BJ (cell line): ENCODE results near the gene FBXO38. TPM values are rescaled to one million over a fixed set of nuclear protein-coding genes. Genes with fewer than 3 reads are reported as not detected.

ENCODE experiments used
- CTCF ChIA-PET: fragments of 350-600 bp; formaldehyde crosslinking; extraction: SDS; loops from one replicate; lab custom pipeline; 2021; ENCODE audit warnings: antibody characterized with exemption, inconsistent platforms; lab: Yijun Ruan, JAX
- POLR2A ChIA-PET: fragments of 300-600 bp; sonication (Branson Sonifier 250); formaldehyde crosslinking; extraction: SDS; loops from one replicate; lab custom pipeline; 2021; ENCODE audit warnings: antibody characterized with exemption; lab: Charles Lee
- DNase-seq: peaks from one replicate; pipeline ENCODE4 v3.0.0-alpha.2; 2011; ENCODE audit warnings: low read depth
- H3K27me3 ChIP-seq: 2 replicates; pipeline ENCODE4 v1.6.0; 2011; ENCODE audit warnings: low read length; ENCODE audit not compliant: control insufficient read depth, insufficient read depth
- H3K36me3 ChIP-seq: 2 replicates; pipeline ENCODE4 v1.5.1; 2011; ENCODE audit warnings: low read length; ENCODE audit not compliant: control insufficient read depth, insufficient read depth
- H3K4me3 ChIP-seq: 2 replicates; pipeline ENCODE4 v1.5.1; 2011; ENCODE audit warnings: low read depth, mild to moderate bottlenecking, control low read depth, low read length
- polyA plus RNA-seq: library from polyadenylated mRNA; depleted of rRNA; stranded (reverse); fragments of >200 nt; gene quantifications from 2 replicates; pipeline ENCODE4 v1.2.3, GENCODE V29; 2011; rRNA removed
- small RNA-seq: library from RNA; depleted of rRNA; stranded (forward); fragments of <200 nt; gene quantifications from one replicate; pipeline ENCODE3, GENCODE V24; 2012; ENCODE audit warnings: low replicate concordance, low read depth; ENCODE audit not compliant: insufficient read length
- TF ChIP-seq, protein P1 (sequence below): IDR thresholded peaks from 2 replicates; pipeline ENCODE4 v1.5.1; 2011; ENCODE audit warnings: low read depth, mild to moderate bottlenecking, control low read depth, inconsistent platforms, low read length, moderate library complexity; ENCODE audit not compliant: insufficient read depth

The FBXO38 gene
- polyA plus RNA-seq, 1 experiment, result 19.3 TPM

DNA sequence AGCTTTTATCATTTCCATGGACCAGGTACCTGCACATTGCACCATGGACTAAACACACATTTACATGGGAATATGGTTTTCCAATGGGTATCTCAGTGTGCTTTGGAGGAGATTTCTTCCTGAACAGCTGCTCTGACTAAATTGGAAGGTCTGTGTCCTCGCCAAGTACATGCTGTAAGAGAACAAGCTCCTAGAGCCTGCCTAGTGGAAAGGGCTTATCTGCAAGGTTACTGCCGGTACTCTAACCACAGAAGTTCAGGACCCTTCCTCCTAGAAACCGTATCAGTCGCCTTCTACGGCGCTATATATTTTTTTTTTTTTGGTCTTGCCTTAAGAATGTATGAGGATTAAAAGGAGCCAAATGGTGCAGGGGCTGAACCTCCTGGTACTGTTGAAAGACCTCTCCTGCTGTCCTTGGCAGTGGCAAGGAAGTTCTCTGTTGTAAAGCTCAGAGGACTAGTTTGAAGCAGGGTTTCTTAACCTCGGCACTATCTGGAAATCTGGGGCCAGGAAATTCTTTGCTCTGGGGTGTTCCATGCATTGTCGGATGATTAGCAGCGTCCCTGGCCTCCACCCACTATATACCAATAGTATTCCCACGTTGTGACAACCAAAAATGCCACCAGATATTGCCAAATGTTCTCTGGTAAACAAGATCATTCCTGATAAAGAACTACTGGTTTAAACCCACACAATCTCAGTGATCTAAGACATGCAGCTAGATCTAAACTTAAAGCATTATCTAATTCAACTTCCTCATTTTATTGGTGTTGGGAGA is 107.4 kb downstream of the FBXO38 start:
- no peak for DNase-seq
- ChIA-PET POLR2A (no interaction called here), CTCF (interaction anchor here (1.2 kb wide), 1 partner anchor 8 kb away, joined by 6 read pairs; no protein-coding TSS in a partner anchor)
- TF ChIP-seq, protein P1, sequence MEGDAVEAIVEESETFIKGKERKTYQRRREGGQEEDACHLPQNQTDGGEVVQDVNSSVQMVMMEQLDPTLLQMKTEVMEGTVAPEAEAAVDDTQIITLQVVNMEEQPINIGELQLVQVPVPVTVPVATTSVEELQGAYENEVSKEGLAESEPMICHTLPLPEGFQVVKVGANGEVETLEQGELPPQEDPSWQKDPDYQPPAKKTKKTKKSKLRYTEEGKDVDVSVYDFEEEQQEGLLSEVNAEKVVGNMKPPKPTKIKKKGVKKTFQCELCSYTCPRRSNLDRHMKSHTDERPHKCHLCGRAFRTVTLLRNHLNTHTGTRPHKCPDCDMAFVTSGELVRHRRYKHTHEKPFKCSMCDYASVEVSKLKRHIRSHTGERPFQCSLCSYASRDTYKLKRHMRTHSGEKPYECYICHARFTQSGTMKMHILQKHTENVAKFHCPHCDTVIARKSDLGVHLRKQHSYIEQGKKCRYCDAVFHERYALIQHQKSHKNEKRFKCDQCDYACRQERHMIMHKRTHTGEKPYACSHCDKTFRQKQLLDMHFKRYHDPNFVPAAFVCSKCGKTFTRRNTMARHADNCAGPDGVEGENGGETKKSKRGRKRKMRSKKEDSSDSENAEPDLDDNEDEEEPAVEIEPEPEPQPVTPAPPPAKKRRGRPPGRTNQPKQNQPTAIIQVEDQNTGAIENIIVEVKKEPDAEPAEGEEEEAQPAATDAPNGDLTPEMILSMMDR, result no peak
- no peaks in the 10 kb centered on the region for H3K36me3 ChIP-seq
- no peak overlapping the region for H3K4me3 ChIP-seq
- peaks cover 2% of the 10 kb centered on the region for H3K27me3 ChIP-seq

DNA sequence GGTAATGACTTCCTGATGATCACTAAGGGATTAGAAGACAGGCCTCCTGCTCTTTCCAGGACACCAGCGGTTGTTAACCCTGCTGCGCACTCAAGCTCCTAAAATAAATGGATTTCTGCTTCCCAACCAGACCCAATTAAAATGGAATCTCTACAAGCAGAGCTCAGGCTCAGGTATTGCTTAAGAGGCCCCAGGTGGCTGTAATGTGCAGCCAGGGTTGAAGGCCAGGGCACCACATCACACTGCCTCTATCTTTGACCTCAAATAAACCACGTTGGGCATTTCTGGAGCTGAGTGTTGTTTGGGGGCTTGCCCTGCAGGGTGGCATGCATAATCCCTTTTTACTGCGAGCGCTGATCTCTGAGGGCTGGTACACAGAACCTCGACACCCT is 108.0 kb downstream of the FBXO38 start:
- Histone ChIP-seq H3K4me3 (no peak overlapping the region), H3K27me3 (peaks cover 2% of the 10 kb centered on the region), H3K36me3 (no peaks in the 10 kb centered on the region)
- ChIA-PET POLR2A (no interaction called here), CTCF (interaction anchor here (1.2 kb wide), 1 partner anchor 9 kb away, joined by 6 read pairs; no protein-coding TSS in a partner anchor)
- TF ChIP-seq, protein P1, result no peak
- no peak for DNase-seq

- Histone ChIP-seq H3K36me3 (no peaks in the 10 kb centered on the region), H3K27me3 (peaks cover 2% of the 10 kb centered on the region), H3K4me3 (no peak overlapping the region)
- ChIA-PET CTCF (no interaction called here), POLR2A (no interaction called here)
- no peak for DNase-seq
- TF ChIP-seq, protein P1, result no peak
Measured at GRCh38 chr5:148492351-148492750, 108.6 kb downstream of the FBXO38 start.

Small RNA genes lying within 50 kb of the gene (small RNA-seq; reads per million reads assigned to genes)
- not detected for gene RF00017

Other genes with a start within 250 kb of the FBXO38 start
- gene SPINK14, start 215.4 kb upstream of the FBXO38 start, polyA plus RNA-seq, result not detected in 2 replicates
- gene SPINK6, start 180.9 kb upstream of the FBXO38 start, polyA plus RNA-seq, result not detected in 2 replicates
- not detected in 2 replicates for gene MARCOL, start 145.4 kb upstream of the FBXO38 start, polyA plus RNA-seq
- gene SPINK13, start 115.2 kb upstream of the FBXO38 start, polyA plus RNA-seq, result not detected in 2 replicates
- not detected in 2 replicates for gene SPINK7, start 71.5 kb upstream of the FBXO38 start, polyA plus RNA-seq
- gene SPINK9, start 48.4 kb upstream of the FBXO38 start, polyA plus RNA-seq, result not detected in 2 replicates